ENCODE measurements around the gene CENPS.
A peak's percentile ranks its signal among the peaks of the same experiment; 100 is the strongest.
"Not testable (repeated sequence)": the region's sequence is repeated elsewhere in the genome, so short reads cannot be mapped to it uniquely, and the experiment has no call there.

CENPS gene

DNA sequence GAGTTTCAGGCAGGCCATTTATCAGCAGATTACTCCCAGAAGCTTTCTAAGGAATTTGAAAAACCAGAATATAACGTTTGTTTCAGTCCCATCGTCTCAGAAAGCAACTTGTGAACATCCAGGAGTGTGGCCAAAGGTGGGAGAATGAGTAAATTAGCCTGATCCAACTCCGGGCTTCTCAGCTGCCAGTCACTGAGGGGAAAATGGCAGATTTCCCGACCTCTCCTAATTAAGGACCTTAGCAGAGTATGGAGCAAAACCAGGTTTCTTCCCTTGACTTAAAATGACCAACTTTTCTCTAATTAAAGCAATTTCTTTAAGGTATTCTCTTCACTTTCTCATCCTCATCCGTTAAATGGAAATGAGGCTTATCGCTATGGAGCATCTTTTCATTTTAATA lies 20.6 kb downstream of the CENPS start:
- DNase-seq (ENCODE audit: low read depth, low spot score): no peak

- DNase-seq (ENCODE audit: low read depth, low spot score): peak; percentile 45
Observed at GRCh38 chr1:10451287-10451686, 21.1 kb downstream of the CENPS start.

GRCh38 chr1:10456048-10456447 lies 25.8 kb downstream of the CENPS start:
- DNase-seq (ENCODE audit: low read depth, low spot score): no peak

- DNase-seq (ENCODE audit: low read depth, low spot score): no peak
Observed at GRCh38 chr1:10456661-10457060, 26.4 kb downstream of the CENPS start.

DNA sequence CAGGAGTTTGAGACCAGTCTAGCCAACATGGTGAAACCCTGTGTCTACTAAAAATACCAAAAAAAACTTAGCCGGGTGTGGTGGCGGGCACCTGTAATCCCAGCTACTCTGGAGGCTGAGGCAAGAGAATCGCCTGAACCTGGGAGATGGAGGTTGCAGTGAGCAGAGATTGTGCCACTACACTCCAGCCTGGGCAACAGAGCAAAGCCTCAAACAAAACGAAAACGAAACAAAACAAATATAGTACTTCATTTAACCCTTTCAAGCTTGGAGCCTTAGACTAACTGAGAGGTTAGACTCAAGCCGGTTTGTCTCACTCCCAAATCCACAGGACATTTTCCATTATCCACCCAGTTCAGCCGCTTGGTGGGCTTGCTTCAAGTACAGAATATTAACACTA lies 27.2 kb downstream of the CENPS start:
- DNase-seq (ENCODE audit: low read depth, low spot score): not testable (repeated sequence)

DNA sequence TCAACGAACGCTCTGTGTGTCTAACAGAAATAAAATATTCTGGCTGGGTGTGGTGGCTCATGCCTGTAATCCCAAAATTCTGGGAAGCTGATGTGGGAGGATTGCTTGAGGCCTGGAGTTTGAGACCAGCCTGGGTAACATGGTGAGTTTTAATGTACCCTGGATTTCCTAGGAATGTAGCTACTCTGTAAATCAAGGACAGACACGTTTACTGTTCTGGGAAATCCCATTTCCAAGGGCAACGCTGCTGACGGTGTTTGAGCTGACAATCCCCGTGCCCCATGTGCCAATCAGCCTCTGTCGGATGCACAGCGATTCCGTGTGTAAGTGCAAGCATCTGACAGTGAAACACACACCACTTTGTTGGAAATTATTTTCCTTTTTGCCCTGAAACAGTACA lies 27.6 kb downstream of the CENPS start:
- DNase-seq (ENCODE audit: low read depth, low spot score): no peak

DNA sequence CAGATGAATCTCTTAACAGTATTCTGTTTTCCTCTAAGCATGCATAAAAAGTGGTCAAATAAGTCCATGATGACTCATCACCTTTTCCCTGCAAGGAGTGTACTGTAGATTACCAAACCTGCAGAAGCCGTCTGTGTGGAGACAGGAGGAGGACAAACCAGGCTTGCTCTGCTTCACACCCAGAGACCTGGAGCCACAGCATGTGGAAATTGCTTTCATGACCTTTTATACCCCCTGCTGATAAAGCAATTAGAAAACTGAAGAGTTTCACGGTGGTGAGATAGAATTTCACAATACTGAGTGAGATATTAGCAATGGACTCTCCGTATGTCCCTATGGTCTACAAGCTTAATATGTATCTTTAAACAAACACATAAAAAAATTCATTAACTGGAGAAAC lies 29.0 kb downstream of the CENPS start:
- peak; percentile 23 for DNase-seq (ENCODE audit: low read depth, low spot score)

DNA sequence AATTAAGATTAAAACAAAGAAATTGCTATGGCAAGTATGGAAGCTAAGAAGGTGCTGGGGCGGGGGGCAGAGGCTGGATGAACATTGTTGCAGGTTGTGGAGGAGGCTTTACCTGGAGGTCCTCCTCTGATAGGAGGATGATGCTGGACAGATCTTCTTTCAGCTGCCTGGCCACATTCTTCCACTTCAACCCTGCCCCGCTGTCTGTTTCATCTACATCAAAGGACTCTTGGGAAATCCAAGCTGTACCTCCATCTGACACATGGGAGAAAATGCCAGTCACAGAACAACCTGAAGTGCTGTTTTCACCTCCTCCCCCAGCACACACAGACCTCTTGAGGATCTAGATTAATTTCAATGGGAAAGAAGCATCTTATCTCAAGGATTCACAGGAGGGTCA lies 36.8 kb downstream of the CENPS start:
- DNase-seq (ENCODE audit: low read depth, low spot score): no peak

- no peak for DNase-seq (ENCODE audit: low read depth, low spot score)
Observed at GRCh38 chr1:10470043-10470442, 39.8 kb downstream of the CENPS start.

DNA sequence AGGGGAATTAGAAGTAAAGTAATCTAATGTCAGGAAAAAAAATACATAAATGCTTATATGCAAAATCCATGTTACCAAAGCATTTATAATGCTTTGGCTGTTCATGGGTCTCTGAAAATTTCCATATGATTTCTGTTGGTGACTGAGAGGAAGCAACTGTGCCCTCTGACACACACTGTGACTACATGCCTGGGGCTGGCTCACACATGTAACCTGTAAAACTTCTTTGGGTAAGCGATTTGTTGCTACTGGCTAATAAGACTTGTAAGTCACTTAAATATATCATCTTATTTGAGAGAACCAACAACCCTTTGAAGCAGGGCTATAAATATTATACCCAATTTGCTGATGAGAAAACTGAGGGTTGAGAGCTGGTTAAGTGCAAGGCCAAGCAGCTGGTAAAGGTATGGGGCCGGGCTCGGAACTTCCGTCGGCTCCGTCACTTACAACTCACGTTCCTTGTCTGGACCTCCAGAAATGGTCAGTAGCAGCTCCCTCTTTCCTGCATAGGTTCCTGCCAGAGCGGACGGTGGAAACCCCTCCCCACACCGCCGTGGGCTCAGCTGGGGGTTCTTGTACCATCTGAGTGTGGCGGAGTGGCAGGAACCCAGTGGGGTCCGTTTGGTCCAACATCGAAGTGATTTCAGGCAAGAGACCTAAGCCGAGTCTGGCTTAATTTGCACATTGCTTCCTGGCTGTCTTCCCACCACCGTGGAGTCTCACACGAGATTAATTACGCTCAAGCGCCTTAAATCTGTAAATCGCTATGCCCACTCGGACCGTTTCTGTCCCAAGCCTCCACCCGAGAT lies 41.4 kb downstream of the CENPS start:
- peak; percentile 56 for DNase-seq (ENCODE audit: low read depth, low spot score)

DNA sequence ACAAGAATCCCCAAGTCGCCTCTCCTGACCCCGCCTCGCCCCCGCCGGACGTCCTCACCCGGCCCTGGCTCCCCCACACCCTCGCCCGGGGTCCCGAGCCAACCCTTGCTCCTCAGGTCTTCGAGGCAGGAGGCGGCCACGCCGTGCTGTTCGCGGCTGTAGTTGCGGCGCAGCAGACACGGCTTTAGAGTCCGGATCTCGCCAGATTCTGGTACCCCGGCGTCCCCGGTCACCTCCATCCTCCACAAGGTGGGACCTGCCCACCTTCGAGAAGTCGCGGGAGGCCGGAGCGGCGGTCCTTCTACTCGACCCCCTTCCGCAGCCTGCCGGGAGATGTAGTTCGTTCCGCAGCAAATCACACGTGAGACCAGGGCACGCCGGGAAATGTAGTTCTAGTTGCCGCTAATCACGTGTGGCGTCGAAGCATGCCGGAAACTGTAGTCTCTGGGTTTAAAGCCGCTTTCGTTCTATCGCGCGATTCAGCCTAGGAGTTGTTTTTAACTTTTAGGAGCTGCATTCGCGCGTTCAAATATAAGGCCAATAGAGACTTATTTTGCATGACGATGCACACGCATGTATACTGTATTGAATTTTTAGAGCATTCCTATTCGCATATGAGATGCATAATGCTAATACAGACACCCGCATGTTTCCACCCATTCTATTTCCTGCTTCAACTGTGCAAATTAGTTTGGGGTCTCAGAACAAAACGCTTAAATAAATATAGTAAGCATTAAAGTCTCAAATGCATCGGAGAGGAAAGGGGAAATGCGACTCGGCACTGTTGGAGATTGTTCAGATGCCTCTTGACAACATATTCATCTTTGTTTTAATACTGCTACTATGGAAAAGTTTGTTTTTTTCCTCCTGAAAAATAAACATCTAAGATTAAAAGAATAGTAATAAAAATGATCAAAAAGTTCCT lies 42.2 kb downstream of the CENPS start, which contains the start of gene DFFA:
TSS of gene DFFA (minus strand) at position 310 of the 925 bp plus-strand sequence. CDS start at position 239, 71 bp downstream.
- peak; percentile 97 for DNase-seq (ENCODE audit: low read depth, low spot score)

- DNase-seq (ENCODE audit: low read depth, low spot score): no peak
Observed at GRCh38 chr1:10473145-10473765, 43.0 kb downstream of the CENPS start.

DNA sequence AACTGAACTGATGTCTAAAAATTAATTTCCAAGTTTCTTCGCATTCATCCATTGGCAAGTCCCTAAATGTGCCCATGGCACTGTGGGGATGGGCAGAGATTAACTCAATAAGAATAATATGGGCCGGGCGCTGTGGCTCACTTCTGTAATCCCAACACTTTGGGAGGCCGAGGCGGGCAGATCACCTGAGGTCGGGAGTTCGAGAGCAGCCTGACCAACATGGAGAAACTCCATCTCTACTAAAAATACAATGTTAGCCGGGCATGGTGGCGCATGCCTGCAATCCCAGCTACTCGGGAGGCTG lies 44.0 kb downstream of the CENPS start:
- DNase-seq (ENCODE audit: low read depth, low spot score): not testable (repeated sequence)

DNA sequence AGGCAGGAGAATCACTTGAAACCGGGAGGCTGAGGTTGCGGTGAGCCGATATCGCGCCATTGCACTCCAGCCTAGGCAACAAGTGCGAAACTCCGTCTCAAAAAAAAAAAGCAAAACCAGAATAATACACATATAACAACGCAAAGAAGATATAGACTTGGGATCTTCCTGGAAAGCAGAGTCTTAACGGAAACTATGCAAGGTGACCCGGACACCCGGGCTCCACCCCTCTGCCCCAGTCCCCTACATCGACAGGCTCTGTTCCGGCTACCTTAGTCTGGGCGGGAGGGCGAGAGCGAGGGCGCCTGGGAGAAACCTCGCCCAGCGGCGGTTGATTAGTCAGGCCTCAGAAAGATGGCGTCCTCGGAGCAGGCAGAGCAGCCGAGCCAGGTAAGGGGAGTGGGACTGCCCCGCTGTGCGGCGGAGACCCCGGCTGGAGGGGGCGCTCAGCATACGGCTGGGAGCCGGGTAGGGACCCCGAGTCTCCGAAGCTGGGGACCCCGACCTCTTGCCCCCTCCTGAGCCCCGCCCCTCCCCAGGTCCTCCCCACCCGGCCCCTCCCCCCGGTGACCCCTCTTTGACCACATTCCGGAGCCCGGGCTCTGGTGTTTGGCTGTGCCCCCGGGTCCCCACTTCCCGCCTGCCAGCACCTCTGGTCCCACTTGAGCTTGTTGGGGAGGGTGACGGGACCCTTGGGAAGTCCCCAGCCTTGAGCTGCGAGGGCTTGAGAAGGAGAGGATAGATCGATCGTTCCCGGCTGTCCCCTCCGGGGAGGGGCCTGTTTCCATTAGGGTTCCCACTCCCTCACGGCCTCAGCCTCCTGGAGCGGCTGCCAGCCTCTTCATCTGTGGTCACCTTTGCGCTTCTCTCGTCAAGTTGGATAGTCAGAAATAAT lies 44.6 kb downstream of the CENPS start, which contains the start of gene PEX14:
TSS of gene PEX14 (plus strand) at position 338 of the 895 bp plus-strand sequence. CDS start at position 355, 17 bp downstream.
- DNase-seq (ENCODE audit: low read depth, low spot score): peak; percentile 92

DNA sequence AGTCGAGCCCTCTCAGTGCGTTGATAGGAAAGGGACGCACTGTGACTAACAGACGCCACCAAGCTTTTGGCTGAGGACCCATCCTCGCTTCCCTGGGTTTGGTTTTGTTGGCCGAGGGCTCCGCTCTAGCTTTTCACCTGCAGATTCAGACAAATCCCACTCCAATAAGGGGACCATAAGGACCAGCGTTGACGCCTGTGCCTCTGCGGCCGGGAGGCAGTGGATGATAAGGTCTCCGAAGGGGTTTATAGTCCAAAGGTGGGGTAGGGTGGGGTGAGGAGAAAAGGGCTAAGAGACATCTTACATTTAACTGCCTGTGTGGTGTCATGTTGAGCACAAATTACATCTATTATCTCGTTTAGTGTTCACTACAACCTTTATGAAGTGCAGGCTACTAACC lies 45.3 kb downstream of the CENPS start:
- no peak for DNase-seq (ENCODE audit: low read depth, low spot score)

DNA sequence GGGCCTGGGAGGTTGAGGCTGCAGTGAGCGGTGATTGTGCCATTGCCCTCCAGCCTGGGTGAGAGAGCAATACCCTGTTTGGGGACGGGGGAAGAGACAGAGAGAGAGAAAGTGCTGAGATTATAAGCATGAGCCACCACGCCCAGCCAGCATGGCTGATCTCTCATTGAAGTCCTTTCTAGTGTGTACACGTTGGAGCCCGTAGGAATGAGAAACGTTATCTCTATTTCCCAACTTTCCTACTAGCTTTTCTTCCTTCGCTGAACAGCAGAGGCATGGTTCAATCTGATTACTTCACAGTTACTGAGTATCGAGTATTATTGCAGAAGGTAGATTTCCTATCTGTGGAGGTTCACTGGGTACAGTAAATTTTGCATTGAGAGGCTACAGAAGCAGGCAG lies 49.1 kb downstream of the CENPS start:
- DNase-seq (ENCODE audit: low read depth, low spot score): no peak

DNA sequence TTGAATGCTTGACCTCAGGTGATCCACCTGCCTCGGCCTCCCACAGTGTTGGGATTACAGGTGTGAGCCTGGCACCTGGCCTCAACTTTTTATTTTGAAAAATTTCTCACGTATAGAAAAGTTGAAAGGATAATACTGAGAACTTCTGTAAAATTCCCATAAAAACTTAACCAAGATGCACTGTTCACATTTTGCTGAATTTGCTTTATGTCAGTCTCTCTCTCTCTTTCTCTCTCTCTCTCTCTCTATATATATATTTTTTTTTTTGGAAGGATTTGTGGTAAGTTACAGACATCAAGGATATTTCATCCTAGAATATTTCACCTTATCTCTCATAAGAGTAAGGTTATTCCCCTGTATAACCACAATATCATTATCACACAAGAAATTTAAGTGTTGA lies 50.4 kb downstream of the CENPS start:
- no peak for DNase-seq (ENCODE audit: low read depth, low spot score)

DNA sequence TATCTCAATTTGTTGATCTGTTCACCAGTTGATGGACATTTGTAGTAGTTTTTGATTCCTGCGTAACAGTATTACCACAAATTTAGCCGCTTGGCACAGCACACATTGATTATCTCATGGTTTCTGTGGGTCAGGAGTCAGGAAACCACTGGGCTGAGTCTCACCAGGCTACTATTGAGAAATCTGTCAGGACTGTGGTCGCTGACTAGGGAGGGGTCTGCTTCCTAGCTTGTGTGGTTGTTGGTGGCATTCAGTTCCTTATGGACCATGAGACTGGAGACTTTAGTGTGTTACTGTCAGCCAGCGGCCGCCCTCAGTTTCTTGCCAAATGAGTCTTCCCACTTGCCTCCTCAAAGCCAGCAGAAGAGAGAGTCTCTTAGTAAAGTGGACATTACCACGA lies 54.3 kb downstream of the CENPS start:
- DNase-seq (ENCODE audit: low read depth, low spot score): no peak

DNA sequence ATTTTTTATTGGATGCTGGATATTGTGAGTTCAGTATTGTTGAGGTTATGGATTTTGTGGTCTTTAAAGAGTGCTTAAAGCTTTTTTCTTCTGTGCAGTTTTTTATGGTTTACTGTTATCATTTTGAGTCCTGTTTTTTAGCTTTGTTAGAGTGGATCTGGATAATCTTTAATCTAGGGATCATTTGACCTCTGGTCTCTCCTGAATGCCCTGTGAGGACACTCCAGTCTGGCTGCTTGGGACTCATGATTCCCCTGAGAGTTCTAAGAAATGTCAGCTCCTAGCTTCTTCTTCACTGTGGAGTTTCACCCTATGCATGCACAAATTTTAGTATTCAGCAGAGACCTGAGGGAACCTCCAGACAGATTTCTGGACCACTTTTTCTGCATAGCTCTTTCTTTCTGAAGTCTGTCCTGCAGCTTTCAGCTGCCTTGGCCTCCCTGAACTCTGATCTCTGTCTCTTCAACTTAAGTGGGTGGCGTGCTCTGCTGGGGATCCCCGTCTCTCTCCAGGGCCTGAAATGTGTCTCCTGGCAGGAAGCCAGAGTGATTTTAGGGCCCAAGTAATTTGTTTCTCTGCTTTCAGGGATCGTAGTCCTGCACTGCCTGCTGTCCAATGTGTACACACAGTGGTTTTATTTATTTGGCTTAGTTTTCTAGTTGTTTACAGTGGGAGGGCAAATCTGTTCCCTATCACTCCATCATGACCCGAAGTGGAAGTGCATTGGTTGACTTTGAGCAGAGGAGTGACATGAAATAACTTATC lies 59.2 kb downstream of the CENPS start:
- DNase-seq (ENCODE audit: low read depth, low spot score): no peak

DNA sequence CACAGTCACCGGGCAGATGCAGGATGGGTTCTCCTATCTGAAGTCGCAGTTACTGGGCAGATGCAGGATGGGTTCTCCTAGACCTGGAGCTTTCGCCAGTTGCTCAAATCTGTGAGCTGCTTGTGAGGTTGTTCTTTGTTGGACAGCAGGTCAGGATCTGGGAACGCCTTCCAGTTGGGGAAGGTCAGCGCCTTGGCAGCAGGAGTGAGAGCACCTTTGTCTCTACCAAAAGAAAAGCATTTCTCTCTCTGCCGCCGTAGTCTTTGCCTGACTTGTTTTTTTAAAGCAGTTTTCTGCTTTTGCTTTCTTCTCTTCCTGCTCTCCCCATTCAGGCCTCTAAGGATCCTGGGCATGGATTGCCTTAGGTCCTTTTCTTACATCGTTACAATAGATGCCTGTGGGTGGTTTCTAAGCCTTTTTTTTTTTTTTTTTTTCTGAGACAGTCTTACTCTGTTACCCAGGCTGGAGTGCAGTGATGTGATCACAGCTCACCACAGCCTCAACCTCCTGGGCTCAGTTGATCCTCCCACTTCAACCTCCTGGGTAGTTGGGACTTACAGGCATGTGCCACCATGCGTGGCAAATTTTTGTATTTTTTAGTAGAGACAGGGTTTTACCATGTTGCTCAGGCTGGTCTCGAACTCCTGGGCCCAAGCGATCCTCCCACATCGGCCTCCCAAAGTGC lies 60.2 kb downstream of the CENPS start:
- DNase-seq (ENCODE audit: low read depth, low spot score): peak; percentile 39
